ENCODE results near the gene DNM3. TPM values are rescaled to one million over a fixed set of nuclear protein-coding genes. Genes with fewer than 3 reads are reported as not detected.

DNM3 gene
- total and polyA plus RNA-seq, 2 donors (not counting 3 experiments of a cell fraction or from before 2014, with no cell fraction given) = 1.4 to 2.5 TPM

- BruUV-seq (replicated peaks) = no TSS peak
- H3K9ac ChIP-seq (replicated peaks; ENCODE audit: extremely low read depth, insufficient read depth, low read length) = no peak overlapping the region
- dilution Hi-C loops (cut with MboI; ENCODE audit: extremely low pct_ligation_motif_present, low sequenced_read_pairs) (no loop called here), intact Hi-C loops (cut with micrococcal nuclease) (loop anchor here (1.0 to 5.0 kb wide), 7 partner anchors 38 to 404 kb away; partner anchors contain the start of gene PIGC)
- ChIA-PET CTCF (interaction anchor here (0.6 to 1.9 kb wide), 13 partner anchors 9 to 403 kb away, joined by 3 to 18 read pairs (median 3); no protein-coding TSS in a partner anchor), POLR2A (no interaction called here)
- no peaks in the 10 kb centered on the region for H3K9me3 ChIP-seq (replicated peaks; ENCODE audit: control insufficient read depth, insufficient read depth, low read length)
- no peaks in the 10 kb centered on the region for H3K36me3 ChIP-seq (ENCODE audit: control insufficient read depth in 2 of 2, extremely low read depth in 1 of 2, insufficient read depth in 2 of 2, low read length in 2 of 2)
- peak; percentile 80 for DNase-seq (ENCODE audit: low read depth, low spot score)
- no peaks in the 10 kb centered on the region for H4K20me1 ChIP-seq (replicated peaks; ENCODE audit: control insufficient read depth, extremely low read depth, insufficient read depth, low read length)
- peak overlapping the region; percentile 57 for H3K4me2 ChIP-seq (ENCODE audit: insufficient read depth, low read length)
- H3K4me1 ChIP-seq (ENCODE audit: control insufficient read depth, extremely low read depth, insufficient read depth, low read length) = peaks cover 14% of the 10 kb centered on the region
- FAIRE-seq = peak; percentile 92
- H3K27me3 ChIP-seq (ENCODE audit: control insufficient read depth in 2 of 2, insufficient read depth in 2 of 2, low read length in 2 of 2) = no peaks in the 10 kb centered on the region
- H3K79me2 ChIP-seq (ENCODE audit: control insufficient read depth, insufficient read depth, low read length) = no peaks in the 10 kb centered on the region
- peak; percentile 27 for TF ChIP-seq MYC (IDR thresholded peaks at IDR 0.05; ENCODE audit: low read depth, low read length)
- TF ChIP-seq, protein P1, sequence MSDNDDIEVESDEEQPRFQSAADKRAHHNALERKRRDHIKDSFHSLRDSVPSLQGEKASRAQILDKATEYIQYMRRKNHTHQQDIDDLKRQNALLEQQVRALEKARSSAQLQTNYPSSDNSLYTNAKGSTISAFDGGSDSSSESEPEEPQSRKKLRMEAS (IDR thresholded peaks at IDR 0.05; ENCODE audit: insufficient read depth, insufficient read length) = no peak
- TF ChIP-seq, protein P2, sequence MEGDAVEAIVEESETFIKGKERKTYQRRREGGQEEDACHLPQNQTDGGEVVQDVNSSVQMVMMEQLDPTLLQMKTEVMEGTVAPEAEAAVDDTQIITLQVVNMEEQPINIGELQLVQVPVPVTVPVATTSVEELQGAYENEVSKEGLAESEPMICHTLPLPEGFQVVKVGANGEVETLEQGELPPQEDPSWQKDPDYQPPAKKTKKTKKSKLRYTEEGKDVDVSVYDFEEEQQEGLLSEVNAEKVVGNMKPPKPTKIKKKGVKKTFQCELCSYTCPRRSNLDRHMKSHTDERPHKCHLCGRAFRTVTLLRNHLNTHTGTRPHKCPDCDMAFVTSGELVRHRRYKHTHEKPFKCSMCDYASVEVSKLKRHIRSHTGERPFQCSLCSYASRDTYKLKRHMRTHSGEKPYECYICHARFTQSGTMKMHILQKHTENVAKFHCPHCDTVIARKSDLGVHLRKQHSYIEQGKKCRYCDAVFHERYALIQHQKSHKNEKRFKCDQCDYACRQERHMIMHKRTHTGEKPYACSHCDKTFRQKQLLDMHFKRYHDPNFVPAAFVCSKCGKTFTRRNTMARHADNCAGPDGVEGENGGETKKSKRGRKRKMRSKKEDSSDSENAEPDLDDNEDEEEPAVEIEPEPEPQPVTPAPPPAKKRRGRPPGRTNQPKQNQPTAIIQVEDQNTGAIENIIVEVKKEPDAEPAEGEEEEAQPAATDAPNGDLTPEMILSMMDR (IDR thresholded peaks at IDR 0.05; ENCODE audit: extremely low read depth in 1 of 2, insufficient read depth in 1 of 2, low read depth in 1 of 2, low read length in 2 of 2) = no peak
- TF ChIP-seq POLR2A (IDR thresholded peaks at IDR 0.05; ENCODE audit: low read depth, low read length) = no peak
- peak; percentile 50 for TF ChIP-seq JUN (IDR thresholded peaks at IDR 0.05; ENCODE audit: borderline replicate concordance, insufficient read depth, insufficient read length, low read depth)
- TF ChIP-seq GATA2 (IDR thresholded peaks at IDR 0.05; ENCODE audit: insufficient read depth, insufficient read length, low read depth, low read length) = no peak
- peak; percentile 57 for TF ChIP-seq POLR2AphosphoS5 (IDR thresholded peaks at IDR 0.05; ENCODE audit: insufficient read depth, low read depth, low read length)
- TF ChIP-seq EZH2 (IDR thresholded peaks at IDR 0.05; ENCODE audit: borderline replicate concordance, low read depth, low read length, severe bottlenecking) = no peak
- TF ChIP-seq FOS (IDR thresholded peaks at IDR 0.05; ENCODE audit: borderline replicate concordance, insufficient read depth, low read length) = peak; percentile 70
- H2AFZ ChIP-seq (ENCODE audit: low read depth, low read length) = peak overlapping the region; percentile 60
- no peaks in the 10 kb centered on the region for H3K9me1 ChIP-seq (replicated peaks; ENCODE audit: control insufficient read depth, extremely low read depth, insufficient read depth, low read length)
- H3K27ac ChIP-seq (ENCODE audit: insufficient read depth, low read depth, low read length) = peak overlapping the region; percentile 43
- H3K4me3 ChIP-seq (replicated peaks in 1 of 3; ENCODE audit: insufficient read depth in 1 of 3, low read depth in 1 of 3, low read length in 3 of 3) = no peak overlapping the region
Observed at GRCh38 chr1:172040466-172040865, 199.2 kb downstream of the DNM3 start.
